ENCODE results near the gene NPY5R. TPM values are rescaled to one million over a fixed set of nuclear protein-coding genes. Genes with fewer than 3 reads are reported as not detected.
A peak's percentile ranks its signal among the peaks of the same experiment; 100 is the strongest.

NPY5R gene
- total RNA-seq, 1 experiment from 2014 or later, result not detected

- Mint-ChIP-seq H3K27ac (ENCODE audit: low read depth, unreplicated experiment) (no peak overlapping the region), H3K36me3 (ENCODE audit: insufficient read depth, unreplicated experiment) (no peaks in the 10 kb centered on the region), H3K9me3 (ENCODE audit: unreplicated experiment) (no peaks in the 10 kb centered on the region), H3K4me1 (ENCODE audit: insufficient read depth, unreplicated experiment) (peaks cover 9% of the 10 kb centered on the region), H3K4me3 (ENCODE audit: unreplicated experiment) (no peak overlapping the region), H3K27me3 (ENCODE audit: insufficient read depth, unreplicated experiment) (no peaks in the 10 kb centered on the region)
- no TSS peak for BruUV-seq (replicated peaks)
- TF ChIP-seq, protein P1, sequence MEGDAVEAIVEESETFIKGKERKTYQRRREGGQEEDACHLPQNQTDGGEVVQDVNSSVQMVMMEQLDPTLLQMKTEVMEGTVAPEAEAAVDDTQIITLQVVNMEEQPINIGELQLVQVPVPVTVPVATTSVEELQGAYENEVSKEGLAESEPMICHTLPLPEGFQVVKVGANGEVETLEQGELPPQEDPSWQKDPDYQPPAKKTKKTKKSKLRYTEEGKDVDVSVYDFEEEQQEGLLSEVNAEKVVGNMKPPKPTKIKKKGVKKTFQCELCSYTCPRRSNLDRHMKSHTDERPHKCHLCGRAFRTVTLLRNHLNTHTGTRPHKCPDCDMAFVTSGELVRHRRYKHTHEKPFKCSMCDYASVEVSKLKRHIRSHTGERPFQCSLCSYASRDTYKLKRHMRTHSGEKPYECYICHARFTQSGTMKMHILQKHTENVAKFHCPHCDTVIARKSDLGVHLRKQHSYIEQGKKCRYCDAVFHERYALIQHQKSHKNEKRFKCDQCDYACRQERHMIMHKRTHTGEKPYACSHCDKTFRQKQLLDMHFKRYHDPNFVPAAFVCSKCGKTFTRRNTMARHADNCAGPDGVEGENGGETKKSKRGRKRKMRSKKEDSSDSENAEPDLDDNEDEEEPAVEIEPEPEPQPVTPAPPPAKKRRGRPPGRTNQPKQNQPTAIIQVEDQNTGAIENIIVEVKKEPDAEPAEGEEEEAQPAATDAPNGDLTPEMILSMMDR (IDR thresholded peaks at IDR 0.05; ENCODE audit: unreplicated experiment), result no peak
- CTCF ChIA-PET, result no interaction called here
- DNase-seq (ENCODE audit: unreplicated experiment), result peak; percentile 15
- POLR2A ChIA-PET, result interaction anchor here (0.6 kb wide), 1 partner anchor 9 kb away, joined by 3 read pairs; no protein-coding TSS in a partner anchor
- intact Hi-C loops (cut with micrococcal nuclease), result no loop called here
Measured at GRCh38 chr4:163350672-163351071, 7.0 kb downstream of the NPY5R start.

DNA sequence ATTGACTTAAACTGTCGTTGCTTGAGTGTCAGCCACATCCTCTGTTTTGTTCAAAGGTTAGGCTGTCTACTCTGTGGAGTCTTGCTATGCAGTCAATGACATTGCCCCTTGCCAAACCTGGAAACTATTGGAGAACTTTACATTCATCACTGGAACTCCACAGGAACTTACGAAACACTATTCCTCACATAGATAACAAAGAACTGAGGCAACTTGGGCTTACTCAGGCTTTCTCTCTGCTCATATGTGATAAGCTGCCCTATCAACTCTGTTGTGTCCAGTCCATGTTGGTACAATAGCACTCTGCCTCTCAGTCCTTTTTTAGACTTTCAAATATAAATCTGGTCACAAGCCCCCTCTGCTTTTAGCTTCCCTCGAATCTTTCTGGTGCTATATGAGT, 9.4 kb downstream of the NPY5R start:
- POLR2A ChIA-PET, result interaction anchor here (0.6 kb wide), 1 partner anchor 247 kb away, joined by 3 read pairs; no protein-coding TSS in a partner anchor
- Mint-ChIP-seq H3K36me3 (ENCODE audit: insufficient read depth, unreplicated experiment) (no peaks in the 10 kb centered on the region), H3K27ac (ENCODE audit: low read depth, unreplicated experiment) (no peak overlapping the region), H3K27me3 (ENCODE audit: insufficient read depth, unreplicated experiment) (no peaks in the 10 kb centered on the region), H3K4me1 (ENCODE audit: insufficient read depth, unreplicated experiment) (peaks cover 9% of the 10 kb centered on the region), H3K9me3 (ENCODE audit: unreplicated experiment) (no peaks in the 10 kb centered on the region), H3K4me3 (ENCODE audit: unreplicated experiment) (no peak overlapping the region)
- no TSS peak for BruUV-seq (replicated peaks)
- TF ChIP-seq, protein P1 (IDR thresholded peaks at IDR 0.05; ENCODE audit: unreplicated experiment), result no peak
- no peak for DNase-seq (ENCODE audit: unreplicated experiment)
- intact Hi-C loops (cut with micrococcal nuclease), result no loop called here
- CTCF ChIA-PET, result no interaction called here

DNA sequence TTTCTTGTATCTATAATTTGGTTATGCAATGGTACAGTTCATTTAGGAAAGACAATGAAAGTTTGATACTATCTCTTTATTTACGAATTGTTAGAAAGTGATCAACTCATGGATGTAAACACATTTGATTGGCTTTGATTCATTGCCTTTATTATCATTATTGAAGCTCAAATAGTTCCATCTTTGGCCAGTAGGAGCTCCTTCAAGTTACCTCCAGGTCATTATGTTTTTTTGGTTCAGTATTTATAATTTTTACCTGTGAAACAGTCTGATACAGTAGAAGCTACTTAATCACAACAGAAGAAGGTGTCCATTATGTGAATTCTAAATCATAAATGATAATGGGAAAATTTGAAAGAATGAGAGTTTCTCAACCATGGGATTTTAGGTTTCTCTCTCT, 12.4 kb downstream of the NPY5R start:
- TF ChIP-seq, protein P1 (IDR thresholded peaks at IDR 0.05; ENCODE audit: unreplicated experiment), result peak; percentile 6
- H3K27ac Mint-ChIP-seq (ENCODE audit: low read depth, unreplicated experiment), result no peak overlapping the region
- intact Hi-C loops (cut with micrococcal nuclease), result no loop called here
- ChIA-PET CTCF (interaction anchor here (0.7 to 1.2 kb wide), 4 partner anchors 24 to 327 kb away, joined by 3 to 5 read pairs (median 3); partner anchors contain the start of gene NPY1R), POLR2A (no interaction called here)
- BruUV-seq (replicated peaks), result no TSS peak
- H3K4me1 Mint-ChIP-seq (ENCODE audit: insufficient read depth, unreplicated experiment), result peaks cover under 1% of the 10 kb centered on the region
- no peak overlapping the region for H3K4me3 Mint-ChIP-seq (ENCODE audit: unreplicated experiment)
- H3K27me3 Mint-ChIP-seq (ENCODE audit: insufficient read depth, unreplicated experiment), result no peaks in the 10 kb centered on the region
- H3K36me3 Mint-ChIP-seq (ENCODE audit: insufficient read depth, unreplicated experiment), result no peaks in the 10 kb centered on the region
- H3K9me3 Mint-ChIP-seq (ENCODE audit: unreplicated experiment), result no peaks in the 10 kb centered on the region
- DNase-seq (ENCODE audit: unreplicated experiment), result no peak

GRCh38 chr4:163367651-163368050, 24.0 kb downstream of the NPY5R start:
- H3K27me3 Mint-ChIP-seq (ENCODE audit: insufficient read depth, unreplicated experiment), result no peaks in the 10 kb centered on the region
- intact Hi-C loops (cut with micrococcal nuclease), result no loop called here
- H3K4me1 Mint-ChIP-seq (ENCODE audit: insufficient read depth, unreplicated experiment), result no peaks in the 10 kb centered on the region
- TF ChIP-seq, protein P1 (IDR thresholded peaks at IDR 0.05; ENCODE audit: unreplicated experiment), result no peak
- no peak overlapping the region for H3K27ac Mint-ChIP-seq (ENCODE audit: low read depth, unreplicated experiment)
- H3K9me3 Mint-ChIP-seq (ENCODE audit: unreplicated experiment), result no peaks in the 10 kb centered on the region
- ChIA-PET POLR2A (interaction anchor here (1.2 kb wide), 1 partner anchor 9 kb away, joined by 3 read pairs; no protein-coding TSS in a partner anchor), CTCF (no interaction called here)
- peak; percentile 22 for DNase-seq (ENCODE audit: unreplicated experiment)
- BruUV-seq (replicated peaks), result no TSS peak
- H3K4me3 Mint-ChIP-seq (ENCODE audit: unreplicated experiment), result no peak overlapping the region
- no peaks in the 10 kb centered on the region for H3K36me3 Mint-ChIP-seq (ENCODE audit: insufficient read depth, unreplicated experiment)
